Prostate gland (tissue), 2 donors: ENCODE measurements around the gene TMEM250.

Experiments
- CTCF ChIP-seq, 4 experiments: fragments of 200-600 bp in 2 of 4; fragments of 450-650 bp in 2 of 4; sonication (generic) in 2 of 4; IDR thresholded peaks; 1 replicate in 3 of 4; 2 replicates in 1 of 4; pipeline ENCODE4 v1.5.1; 2016 to 2019; ENCODE audit warnings: antibody characterized with exemption in 4 of 4, mild to moderate bottlenecking in 2 of 4, moderate library complexity in 2 of 4
- POLR2A ChIP-seq: fragments of 450-650 bp; IDR thresholded peaks from one replicate; pipeline ENCODE4 v1.6.1; 2016; ENCODE audit warnings: antibody characterized with exemption, mild to moderate bottlenecking
- POLR2AphosphoS5 ChIP-seq: sonication (generic); formaldehyde crosslinking; IDR thresholded peaks from one replicate; pipeline ENCODE4 v1.6.1; 2017; ENCODE audit warnings: antibody characterized with exemption

- no peak for TF ChIP-seq CTCF (IDR thresholded peaks at IDR 0.05)
- no peak for TF ChIP-seq POLR2AphosphoS5
- no peak for TF ChIP-seq POLR2A
Observed at GRCh38 chr9:136152543-136152866, 33.8 kb upstream of the TMEM250 start.
